PC-3 (cell line): ENCODE results near the gene PSMD2.

Source experiments
- CTCF ChIP-seq: fragments of 300-600 bp; sonication (generic); conservative IDR thresholded peaks from 2 replicates; pipeline ENCODE4 v1.5.1; 2017; ENCODE audit warnings: antibody characterized with exemption, low read depth, mild to moderate bottlenecking, low read length
- EZH2 ChIP-seq: fragments of 300-600 bp; sonication (generic); IDR thresholded peaks from one replicate; pipeline ENCODE4 v1.6.1; 2017; ENCODE audit warnings: antibody characterized with exemption, mild to moderate bottlenecking, low read length; ENCODE audit not compliant: unreplicated experiment
- EZH2phosphoT487 ChIP-seq: fragments of 300-600 bp; sonication (generic); IDR thresholded peaks from 2 replicates; pipeline ENCODE4 v1.6.1; 2018; ENCODE audit warnings: mild to moderate bottlenecking, antibody characterized with exemption, low read length, borderline replicate concordance

- no peak for TF ChIP-seq EZH2
- no peak for TF ChIP-seq CTCF
- no peak for TF ChIP-seq EZH2phosphoT487
Observed at GRCh38 chr3:184341925-184342324, 42.9 kb downstream of the PSMD2 start.
